ENCODE data around the gene GAS7. TPM values are rescaled to one million over a fixed set of nuclear protein-coding genes. Genes with fewer than 3 reads are reported as not detected.
A peak's percentile ranks its signal among the peaks of the same experiment; 100 is the strongest.

The GAS7 gene
- polyA plus RNA-seq, 3 donors = 13.0 to 16.9 (median 16.9) TPM

DNA sequence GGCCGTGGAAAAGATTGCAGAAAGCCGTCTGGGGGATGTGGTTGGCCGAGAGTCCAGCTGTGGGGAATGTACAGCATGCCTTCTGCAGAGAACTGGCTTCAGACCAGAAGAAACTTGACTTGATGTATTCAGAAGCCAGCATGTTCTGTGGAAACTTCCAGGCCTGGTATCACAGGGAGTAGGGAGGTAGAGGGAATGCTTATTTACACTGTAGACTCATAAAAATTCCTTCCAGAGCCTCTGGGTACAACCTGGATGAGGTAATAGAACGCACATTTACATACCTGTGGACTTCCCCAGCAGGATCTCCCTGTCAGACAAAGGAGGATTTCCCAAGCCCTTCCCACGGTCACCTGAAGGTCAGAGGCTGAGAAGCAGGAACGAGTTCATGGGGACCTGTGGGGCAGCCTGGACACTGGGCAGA is 11.8 kb upstream of the GAS7 start:
- peak in 3 of 11 donors; percentile 20 to 56 (median 33) for DNase-seq (ENCODE audit: extremely low read depth in 1 of 11, low read depth in 9 of 11, low spot score in 4 of 11)

DNA sequence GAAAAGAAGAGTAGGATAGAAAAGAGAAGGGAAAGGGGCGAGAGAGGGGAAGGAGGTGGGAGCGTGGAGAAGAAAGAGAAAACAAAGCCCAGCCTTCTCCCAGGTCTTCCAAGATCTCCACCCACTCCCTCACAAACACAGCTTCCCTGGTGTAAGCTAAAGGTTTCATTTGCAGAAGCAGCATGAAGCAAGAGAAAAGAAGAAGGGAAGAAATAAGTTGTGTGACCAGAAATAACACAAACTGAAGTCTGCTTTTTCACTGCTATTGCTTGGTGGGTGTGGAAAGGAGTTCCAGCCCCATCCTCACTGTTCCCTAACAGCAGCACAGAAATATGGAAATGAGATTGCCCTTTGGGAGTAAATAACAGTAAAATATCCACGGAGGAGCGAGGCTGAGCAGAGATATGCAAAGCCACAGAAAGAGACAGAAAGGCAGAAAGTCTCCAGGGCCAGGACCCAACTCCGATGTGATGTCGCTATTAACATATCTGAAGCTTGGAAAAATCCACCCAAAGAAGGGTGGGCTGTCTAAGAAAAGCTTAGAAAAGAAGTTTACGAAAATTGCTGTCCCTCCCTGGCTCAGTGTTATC is 10.3 kb upstream of the GAS7 start:
- no peak for DNase-seq (ENCODE audit: extremely low read depth in 1 of 11, low read depth in 9 of 11, low spot score in 4 of 11)

DNA sequence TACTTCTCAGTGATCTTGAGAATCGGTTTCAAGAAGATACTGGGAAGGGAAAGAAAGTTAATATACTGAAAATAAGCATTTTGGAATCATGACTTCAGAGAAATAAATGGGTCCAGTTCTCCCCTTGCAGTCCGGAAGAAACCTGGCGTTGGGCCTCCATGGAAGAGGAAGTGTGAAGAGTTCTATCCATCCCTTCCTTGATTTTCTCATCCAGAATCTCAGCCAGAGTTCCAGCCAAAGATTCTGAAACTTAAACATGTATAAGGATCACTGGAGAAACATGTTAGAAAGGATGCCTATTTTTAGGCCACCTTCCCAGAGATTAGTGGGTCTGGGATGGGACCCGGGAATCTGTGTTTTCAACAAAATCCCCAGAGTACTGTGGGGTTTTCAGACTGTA is 8.7 kb upstream of the GAS7 start:
- DNase-seq (ENCODE audit: extremely low read depth in 1 of 11, low read depth in 9 of 11, low spot score in 4 of 11) = no peak

DNA sequence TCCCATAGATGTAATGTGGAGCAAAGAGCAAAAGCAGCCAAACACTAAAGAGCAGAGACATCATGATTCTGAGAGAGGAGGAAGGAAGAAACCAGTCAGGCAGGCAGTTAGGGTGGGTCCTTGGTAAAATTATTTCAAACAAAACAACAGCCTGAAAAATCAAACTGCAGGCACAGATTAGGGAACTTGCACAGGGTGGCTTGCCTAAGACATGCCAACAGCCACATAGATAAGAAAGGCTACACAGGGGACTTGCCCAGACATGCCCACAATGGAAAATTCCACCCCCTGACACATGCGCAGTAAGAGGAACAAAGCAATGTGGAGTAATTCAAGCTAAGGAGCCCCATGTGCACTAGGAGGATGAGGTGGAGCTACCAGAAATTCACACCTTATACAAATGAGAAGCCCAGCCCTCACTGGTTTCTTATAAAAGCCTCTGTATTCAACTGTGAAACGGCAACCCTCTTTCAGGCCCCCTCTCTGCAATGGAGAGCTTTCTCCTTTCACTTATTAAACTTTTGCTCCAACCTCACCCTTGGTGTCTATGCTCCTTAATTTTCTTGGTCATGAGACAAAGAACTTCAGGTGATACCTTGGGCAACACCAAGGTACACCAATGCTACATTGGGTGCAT is 7.3 kb upstream of the GAS7 start:
- DNase-seq (ENCODE audit: extremely low read depth in 1 of 11, low read depth in 9 of 11, low spot score in 4 of 11) = no peak

DNA sequence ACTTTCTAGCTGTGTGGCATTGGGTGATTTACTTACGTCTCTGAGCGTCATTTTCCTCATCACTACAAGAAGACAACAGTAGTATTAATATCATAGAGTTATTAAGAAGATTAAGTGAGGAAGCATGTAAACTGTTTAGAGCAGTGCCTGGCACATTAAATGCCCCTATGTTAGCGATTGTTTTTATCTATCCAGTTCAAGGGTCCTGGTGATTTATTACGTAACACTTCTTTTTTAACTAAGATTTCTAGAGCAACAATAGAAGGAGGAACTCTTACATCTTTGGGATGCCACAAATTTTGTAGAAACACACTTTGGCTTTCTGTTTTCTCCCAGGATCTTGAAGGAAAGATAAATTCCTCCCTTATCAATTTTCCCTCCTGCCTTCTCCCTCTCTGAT is 3.3 kb upstream of the GAS7 start:
- DNase-seq (ENCODE audit: extremely low read depth in 1 of 11, low read depth in 9 of 11, low spot score in 4 of 11) = no peak

DNA sequence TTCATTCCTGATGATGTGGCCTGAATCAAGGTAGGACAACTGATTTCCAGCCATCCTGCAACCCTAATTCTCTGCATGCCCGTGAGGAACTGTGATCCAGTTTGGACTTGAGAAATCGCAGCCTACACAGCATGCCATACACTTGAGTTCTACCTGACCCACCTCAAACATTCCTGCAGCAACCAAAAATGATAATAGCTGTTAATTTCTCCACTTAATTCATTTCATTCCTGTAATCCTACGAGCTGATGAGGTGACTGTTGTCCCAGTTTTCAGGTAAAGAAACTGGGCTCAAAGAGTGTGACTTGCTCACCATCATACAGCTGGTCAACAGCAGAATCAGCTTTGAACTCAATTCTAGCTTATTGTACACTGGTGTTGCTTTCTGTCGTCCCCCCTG is 2.2 kb upstream of the GAS7 start:
- no peak for DNase-seq (ENCODE audit: extremely low read depth in 1 of 11, low read depth in 9 of 11, low spot score in 4 of 11)

DNA sequence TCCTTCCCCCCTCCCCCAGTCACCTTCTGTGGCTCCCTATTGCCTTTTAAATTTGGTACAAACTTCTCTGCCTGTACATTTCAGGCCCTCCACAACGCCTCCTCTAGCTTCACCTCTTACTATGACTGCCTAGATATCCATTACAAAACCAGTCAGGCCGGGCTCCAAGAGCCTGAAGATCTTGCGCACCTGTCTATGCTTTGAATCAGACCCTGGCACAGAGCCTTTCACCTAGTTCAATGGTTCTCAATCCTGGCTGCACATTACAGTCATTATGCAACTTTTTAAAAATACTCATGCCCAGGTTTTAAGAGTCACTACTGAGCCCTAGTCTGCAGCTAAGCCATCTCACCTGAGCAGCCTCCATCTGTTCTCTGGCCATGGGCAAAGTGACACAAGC is 1.6 kb upstream of the GAS7 start:
- DNase-seq (ENCODE audit: extremely low read depth in 1 of 11, low read depth in 9 of 11, low spot score in 4 of 11) = no peak

DNA sequence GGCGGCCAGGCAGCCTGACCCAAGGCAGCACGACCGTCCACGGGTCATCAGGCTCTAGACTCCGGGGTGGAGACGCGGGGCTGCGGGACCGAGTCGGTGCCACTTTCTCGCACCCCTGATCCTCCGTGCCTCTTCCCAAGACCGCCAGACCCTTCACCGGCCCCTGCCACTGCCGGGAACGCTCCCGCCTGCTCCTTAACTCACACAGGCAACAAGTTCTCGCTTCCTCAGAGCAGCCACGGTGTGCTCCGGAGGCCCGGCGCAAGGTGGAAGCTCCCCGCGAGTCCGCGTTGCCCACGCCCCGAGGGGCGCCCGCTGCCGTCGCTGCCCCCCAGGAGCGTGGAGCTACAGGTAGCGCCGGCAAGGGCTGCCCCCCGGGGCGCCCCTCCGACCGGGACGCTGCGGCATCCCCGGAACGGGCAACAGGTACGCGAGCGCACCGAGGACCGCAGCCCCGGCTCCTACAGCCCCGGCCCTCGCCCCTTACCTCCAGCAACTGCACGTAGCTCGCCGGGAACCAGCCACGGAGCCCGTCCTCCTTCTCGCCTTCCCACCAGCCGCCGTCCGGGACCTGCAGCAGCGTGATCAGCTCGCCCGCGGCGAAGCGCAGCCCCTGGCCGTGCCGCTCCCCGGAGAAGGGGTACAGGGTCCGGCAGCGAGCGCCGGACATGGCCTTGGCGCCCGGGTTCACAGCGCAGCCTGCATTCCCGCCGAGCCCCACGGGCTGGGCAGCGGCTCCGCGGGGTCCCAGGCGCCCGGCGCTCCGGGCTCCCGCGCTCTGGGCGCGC is 491 bp downstream of the GAS7 start:
- DNase-seq (ENCODE audit: extremely low read depth in 1 of 11, low read depth in 9 of 11, low spot score in 4 of 11) = peak in 1 of 11 donors; percentile 28

DNA sequence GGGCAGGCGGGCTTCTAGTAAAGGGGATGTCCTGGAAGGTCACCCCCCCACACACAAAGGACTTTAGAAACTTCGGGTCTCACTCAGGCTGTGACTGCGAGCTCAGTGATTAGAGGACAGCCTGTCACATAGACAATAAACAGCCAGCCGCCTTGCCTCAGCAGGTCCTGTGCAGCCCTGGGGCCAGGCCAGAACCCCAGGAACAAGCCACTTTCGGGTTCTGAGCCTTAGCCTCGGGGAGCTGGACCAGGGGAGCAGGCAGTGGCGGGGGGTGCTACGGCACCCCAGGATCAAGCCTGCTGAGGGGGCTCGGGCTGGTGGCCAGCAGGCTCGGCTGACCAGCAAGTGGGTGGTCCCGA is 1.1 kb downstream of the GAS7 start:
- DNase-seq (ENCODE audit: extremely low read depth in 1 of 11, low read depth in 9 of 11, low spot score in 4 of 11) = no peak

DNA sequence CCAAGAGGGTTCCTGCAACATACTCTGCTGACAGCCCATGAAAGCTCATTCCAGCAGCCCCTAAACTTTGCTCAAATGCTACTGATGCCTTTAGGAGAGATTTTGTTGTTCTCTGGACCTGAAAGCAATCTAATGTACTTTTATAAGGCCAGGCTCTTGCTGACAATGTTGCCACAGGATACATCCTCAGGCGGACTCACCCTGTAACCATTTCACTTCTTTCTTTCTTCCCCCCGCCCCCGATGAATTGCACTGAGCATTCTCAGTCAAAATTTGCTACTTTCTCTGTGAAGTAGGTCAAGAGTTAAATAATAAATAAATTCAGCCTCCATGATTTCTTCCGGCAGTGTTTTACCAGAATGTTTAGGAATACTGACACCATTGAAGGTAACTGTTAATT is 1.5 kb downstream of the GAS7 start:
- no peak for DNase-seq (ENCODE audit: extremely low read depth in 1 of 11, low read depth in 9 of 11, low spot score in 4 of 11)

DNA sequence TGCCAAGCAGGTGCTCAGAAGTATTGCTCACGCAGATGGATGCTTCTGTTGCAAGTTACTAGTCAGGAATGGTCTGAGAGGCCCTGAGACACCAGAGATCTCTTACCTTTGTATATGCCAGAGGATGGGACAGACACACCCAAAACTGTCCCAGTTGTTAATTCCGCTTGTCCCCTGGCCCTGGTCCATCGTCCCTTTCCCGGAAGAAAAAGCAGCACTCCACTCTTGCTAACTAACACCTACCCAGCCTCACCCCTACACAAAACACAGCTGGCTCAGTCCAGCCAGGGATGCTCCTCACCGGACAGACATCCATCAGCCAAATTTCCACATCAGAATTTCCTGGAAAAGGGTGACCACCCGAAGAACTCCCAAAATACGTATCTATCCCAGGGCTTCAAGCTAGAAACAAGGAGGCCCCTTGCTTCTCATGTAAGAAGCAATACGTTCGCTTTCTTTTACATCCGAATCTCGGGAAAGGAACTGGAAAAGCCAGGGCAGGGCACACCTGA is 2.0 kb downstream of the GAS7 start:
- DNase-seq (ENCODE audit: extremely low read depth in 1 of 11, low read depth in 9 of 11, low spot score in 4 of 11) = no peak

DNA sequence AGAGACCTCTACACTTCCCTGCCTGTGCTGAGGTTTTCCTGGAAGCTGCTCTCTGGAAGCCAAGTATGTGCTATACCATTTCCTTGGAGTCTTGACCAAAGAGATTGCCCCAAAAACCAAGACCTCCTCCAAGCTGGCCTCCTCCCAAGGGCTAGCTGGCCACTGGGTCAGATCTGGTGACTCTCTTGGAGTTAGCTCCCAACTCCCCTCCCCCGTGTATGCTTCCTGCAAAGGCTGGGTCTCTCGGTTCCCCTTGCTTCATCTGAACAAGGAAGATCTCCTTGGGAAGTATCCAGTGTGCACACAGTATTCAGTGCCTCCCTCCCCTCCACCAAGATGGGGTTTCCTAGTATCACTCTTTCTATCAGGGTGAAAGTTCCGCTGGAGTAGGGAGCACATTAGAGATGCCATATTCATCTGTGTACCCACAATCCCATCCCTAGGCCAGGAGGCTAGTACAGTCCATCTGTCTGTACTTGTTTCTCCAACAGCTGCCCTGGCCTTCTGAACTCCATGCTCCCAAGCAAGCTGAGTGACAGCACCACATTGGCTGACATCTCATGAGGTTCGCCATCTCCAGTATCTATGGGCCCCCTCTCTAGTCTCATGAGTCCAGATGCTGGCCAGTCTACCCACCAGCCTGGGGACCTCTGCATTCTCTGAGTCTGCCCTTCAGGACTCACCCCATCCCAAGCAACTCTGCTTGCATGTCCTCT is 3.2 kb downstream of the GAS7 start:
- DNase-seq (ENCODE audit: extremely low read depth in 1 of 11, low read depth in 9 of 11, low spot score in 4 of 11) = no peak

DNA sequence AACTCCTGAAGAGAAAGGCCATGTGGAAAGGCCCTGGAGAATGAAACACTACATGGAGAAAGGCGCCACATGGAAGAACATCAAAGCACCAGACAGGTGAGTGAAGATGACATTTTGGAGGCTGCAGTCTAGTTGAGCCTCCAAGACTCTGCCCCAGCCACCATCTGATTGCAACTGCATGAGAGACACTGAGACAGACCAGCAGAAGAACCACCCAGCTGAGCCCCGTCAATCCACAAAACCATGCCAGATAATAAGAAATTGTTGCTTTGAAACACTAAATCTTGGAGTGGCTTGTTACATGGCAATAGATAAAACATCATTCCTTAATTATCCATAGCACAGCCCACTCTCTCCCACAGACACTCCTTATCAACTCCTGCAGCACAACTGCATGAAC is 4.8 kb downstream of the GAS7 start:
- no peak for DNase-seq (ENCODE audit: extremely low read depth in 1 of 11, low read depth in 9 of 11, low spot score in 4 of 11)

DNA sequence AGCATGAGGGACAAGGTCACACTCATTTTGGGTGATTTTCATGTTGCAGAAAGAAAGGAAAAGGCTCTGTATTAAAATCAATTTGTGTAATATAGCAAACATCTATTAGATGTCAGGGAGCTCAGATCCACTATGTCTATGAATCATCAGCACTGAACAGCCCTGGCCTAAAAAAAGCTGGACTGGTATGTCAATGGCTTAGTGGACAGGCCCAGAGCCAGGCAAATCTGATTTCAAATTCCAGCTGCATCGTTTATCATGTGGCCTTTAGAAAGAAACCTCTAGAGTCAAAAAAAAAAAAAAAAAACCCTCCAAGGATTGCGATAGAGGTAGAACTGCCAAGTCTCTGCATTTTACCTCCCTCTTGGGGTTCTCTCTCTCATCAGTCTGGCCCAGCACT is 5.4 kb downstream of the GAS7 start:
- DNase-seq (ENCODE audit: extremely low read depth in 1 of 11, low read depth in 9 of 11, low spot score in 4 of 11) = no peak

DNA sequence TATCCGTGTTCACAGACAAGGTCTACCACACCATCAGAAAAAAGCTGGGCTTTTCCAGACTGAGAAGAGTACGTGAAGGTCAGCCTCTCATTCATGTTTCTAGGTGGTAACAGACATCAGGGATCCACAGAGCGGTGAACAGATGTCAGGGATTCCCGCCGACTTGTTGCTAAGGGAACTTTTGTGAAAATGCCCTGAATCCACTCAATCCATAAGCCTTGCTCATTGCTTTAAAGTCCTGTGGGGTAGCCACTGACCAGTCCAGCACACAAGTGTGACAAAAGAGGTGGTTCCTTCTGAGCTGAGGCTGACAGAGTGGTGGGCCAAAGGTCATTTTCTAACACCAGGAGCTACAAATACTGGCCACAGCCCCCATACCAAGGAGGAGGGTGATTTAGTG is 5.9 kb downstream of the GAS7 start:
- DNase-seq (ENCODE audit: extremely low read depth in 1 of 11, low read depth in 9 of 11, low spot score in 4 of 11) = no peak

DNA sequence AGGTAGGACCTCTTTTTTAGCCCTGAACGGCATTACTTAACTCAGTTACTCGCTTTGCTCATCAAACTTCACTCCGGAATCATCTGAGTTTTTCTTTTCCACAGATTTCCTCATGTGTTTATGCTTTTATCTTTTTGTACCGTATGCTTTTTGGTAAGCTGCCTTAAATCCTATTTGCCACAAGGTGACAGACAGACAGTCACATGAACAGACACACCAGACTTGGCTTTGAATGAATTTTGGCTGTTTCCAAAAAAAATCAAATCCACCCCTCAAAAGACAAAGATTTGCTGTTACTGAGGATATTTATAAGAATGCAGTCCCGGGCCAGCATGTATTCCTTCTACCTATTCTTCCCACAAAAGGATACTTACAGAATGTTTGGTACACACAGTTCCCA is 10.9 kb downstream of the GAS7 start:
- DNase-seq (ENCODE audit: extremely low read depth in 1 of 11, low read depth in 9 of 11, low spot score in 4 of 11) = no peak

DNA sequence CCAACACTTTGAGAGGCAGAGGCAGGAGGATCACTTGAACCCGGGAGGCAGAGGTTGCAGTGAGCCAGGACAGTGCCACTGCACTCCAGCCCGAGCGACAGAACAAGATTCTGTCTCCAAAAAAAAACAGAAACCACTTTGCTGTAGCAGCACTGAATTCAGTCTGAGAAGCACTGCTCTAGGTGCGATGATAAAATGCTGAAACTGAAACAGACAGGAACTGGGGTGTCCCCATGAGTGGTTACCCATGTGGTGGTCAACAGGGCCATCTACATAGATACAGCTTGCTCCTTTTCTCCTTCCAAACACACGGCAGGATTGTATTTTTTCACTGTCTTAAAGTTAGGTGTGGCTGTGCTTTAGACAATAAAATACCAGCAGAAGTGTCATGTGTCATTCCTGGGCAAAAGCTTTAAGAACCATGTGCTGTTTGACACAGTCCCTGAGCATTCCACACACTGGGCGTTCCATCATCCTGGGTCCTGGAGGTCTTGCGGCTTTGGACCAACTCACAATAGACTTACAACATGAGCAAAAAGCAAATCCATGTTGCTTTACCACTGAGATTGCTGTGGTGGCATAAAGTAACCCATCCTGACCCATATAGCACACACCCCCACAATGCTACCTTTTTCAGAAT is 11.5 kb downstream of the GAS7 start:
- DNase-seq (ENCODE audit: extremely low read depth in 1 of 11, low read depth in 9 of 11, low spot score in 4 of 11) = no peak

DNA sequence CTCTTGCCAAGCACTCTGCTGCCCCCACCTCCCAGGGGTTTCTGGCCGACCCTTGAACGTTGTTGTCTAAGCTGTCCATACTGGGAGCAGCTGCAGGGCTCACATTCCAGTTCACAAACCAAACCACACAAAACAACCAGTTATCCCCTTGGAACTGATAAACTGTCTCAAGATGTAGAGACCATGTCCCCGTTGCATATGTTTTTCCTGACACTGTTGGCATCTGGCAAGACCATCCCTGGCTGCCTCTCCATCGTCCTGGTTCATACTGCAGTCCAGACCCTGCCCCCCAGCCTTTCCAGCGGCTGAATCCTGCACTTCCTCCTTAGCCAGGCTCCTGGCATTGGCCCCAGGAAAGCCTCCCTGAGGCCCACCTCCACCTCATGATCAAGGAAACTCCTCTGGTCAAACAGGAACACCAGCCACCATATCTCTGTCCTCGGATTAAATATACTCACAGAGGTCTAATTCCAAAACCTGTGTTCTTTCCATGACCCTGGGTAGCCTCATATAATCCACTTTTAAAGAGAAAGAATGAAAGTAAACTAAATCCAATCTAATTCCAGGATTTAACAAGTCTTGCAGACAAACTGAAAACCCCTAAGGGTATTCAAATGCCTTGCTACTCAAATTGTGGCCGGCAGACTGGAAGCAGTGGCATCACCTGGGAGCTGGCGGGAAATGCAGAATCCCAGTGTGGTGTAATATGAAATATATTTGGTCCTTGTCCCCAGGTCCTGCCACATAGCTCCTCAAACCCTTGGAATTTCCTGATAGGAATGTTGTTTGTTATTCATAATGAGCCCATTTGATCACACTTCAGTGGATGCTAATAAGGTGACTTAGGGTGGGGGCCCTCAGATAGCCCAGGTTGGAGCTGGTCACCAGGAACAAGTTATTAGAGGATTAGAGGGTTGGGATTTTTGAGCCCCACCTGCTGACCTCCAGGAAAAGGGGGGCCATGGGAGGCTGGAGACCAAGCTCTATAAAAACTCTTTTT is 14.2 kb downstream of the GAS7 start:
- DNase-seq (ENCODE audit: extremely low read depth in 1 of 11, low read depth in 9 of 11, low spot score in 4 of 11) = no peak

Measured in renal cortex interstitium (tissue), 11 donors.